Muscle layer of colon (tissue), 2 donors: ENCODE results near the gene CYP1A1.
"Not testable (repeated sequence)": the region's sequence is repeated elsewhere in the genome, so short reads cannot be mapped to it uniquely, and the experiment has no call there.

Experiments used
- H3K27ac ChIP-seq: one replicate; pipeline ENCODE4 v1.7.0; 2013; ENCODE audit warnings: low read depth, mild to moderate bottlenecking, low read length, moderate library complexity
- H3K27me3 ChIP-seq, 2 donors: one replicate each; pipeline ENCODE4 v1.7.0; 2013; ENCODE audit warnings: low read length in 2 of 2, mild to moderate bottlenecking in 2 of 2; ENCODE audit not compliant: insufficient read depth in 2 of 2, control insufficient read depth in 1 of 2
- H3K36me3 ChIP-seq: one replicate; pipeline ENCODE4 v1.7.0; 2013; ENCODE audit warnings: mild to moderate bottlenecking, low read length; ENCODE audit not compliant: insufficient read depth
- H3K4me1 ChIP-seq: one replicate; pipeline ENCODE4 v1.7.0; 2013; ENCODE audit warnings: mild to moderate bottlenecking, low read length; ENCODE audit not compliant: insufficient read depth
- H3K4me3 ChIP-seq, 2 donors: one replicate each; pipeline ENCODE4 v1.7.0; 2013; ENCODE audit warnings: low read length in 2 of 2, low read depth in 1 of 2, mild to moderate bottlenecking in 1 of 2, moderate library complexity in 1 of 2
- H3K9ac ChIP-seq: one replicate; pipeline ENCODE4 v1.7.0; 2013; ENCODE audit warnings: low read length
- H3K9me3 ChIP-seq: one replicate; pipeline ENCODE4 v1.7.0; 2013; ENCODE audit warnings: mild to moderate bottlenecking, low read length
- donor health status: abdominal sarcoma.
- donor health status: Adenocarcinoma of cecum.

The CYP1A1 gene

GRCh38 chr15:74732846-74733245, 7.5 kb upstream of the CYP1A1 start:
- Histone ChIP-seq H3K4me1 (no peaks in the 10 kb centered on the region), H3K9me3 (no peaks in the 10 kb centered on the region), H3K4me3 (no peak overlapping the region), H3K36me3 (no peaks in the 10 kb centered on the region), H3K27ac (no peak overlapping the region), H3K9ac (no peak overlapping the region), H3K27me3 (peaks cover 9 to 28% of the 10 kb centered on the region in 2 donors)

DNA sequence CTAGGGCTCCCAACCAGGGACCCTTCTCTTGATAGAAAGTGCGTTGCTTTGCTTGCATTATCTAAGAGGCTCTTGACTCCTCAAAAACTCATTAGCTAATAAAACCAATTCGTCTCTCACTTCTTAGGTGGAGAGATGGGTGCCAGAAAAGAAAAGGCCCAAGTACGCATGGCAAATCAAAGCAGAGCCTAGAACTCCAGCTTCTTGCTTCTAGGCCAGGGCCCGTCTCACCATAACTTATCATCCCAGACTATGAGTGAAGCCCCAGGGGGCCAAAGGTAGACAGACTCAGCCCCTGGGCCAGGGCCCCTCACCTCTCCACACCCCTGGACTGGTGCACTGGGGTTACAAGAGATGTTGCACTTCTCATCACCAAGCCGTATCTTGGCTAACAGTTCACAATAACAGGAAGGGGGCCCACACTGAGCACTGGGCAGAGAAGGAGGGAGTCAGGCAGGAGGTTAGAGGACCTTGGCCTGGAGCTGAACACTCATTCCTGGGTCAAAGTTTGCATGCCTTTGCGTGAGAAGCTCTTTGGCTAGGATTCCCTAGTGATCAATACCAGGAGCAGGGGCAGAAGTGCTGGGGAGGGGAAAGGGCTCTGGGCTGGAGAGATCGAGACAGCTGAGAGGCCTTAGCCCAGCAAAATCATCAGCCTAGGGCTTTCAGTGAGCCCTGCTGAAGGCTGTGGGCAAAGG, 5.4 kb upstream of the CYP1A1 start:
- no peaks in the 10 kb centered on the region for H3K36me3 ChIP-seq
- no peak overlapping the region for H3K4me3 ChIP-seq
- H3K9ac ChIP-seq, result no peak overlapping the region
- H3K27ac ChIP-seq, result no peak overlapping the region
- peaks cover 7% of the 10 kb centered on the region for H3K4me1 ChIP-seq
- H3K9me3 ChIP-seq, result no peaks in the 10 kb centered on the region
- H3K27me3 ChIP-seq, result peaks cover 9 to 34% of the 10 kb centered on the region in 2 donors

DNA sequence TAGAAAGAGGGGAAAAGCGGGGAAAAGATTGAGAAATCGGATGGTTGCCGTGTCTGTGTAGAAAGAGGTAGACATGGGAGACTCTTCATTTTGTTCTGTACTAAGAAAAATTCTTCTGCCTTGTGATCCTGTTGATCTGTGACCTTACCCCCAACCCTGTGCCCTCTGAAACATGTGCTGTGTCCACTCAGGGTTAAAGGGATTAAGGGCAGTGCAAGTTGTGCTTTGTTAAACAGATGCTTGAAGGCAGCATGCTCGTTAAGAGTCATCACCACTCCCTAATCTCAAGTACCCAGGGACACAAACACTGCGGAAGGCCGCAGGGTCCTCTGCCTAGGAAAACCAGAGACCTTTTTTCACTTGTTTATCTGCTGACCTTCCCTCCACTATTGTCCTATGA, 4.0 kb upstream of the CYP1A1 start:
- not testable (repeated sequence) for H3K4me3 ChIP-seq, H3K9me3 ChIP-seq, H3K27ac ChIP-seq, H3K36me3 ChIP-seq, H3K4me1 ChIP-seq, H3K9ac ChIP-seq
- peaks cover 9 to 34% of the 10 kb centered on the region in 2 donors for H3K27me3 ChIP-seq

GRCh38 chr15:74728699-74729098, 3.4 kb upstream of the CYP1A1 start:
- H3K36me3 ChIP-seq, H3K9ac ChIP-seq, H3K27ac ChIP-seq, H3K4me3 ChIP-seq, H3K9me3 ChIP-seq, H3K4me1 ChIP-seq: not testable (repeated sequence)
- H3K27me3 ChIP-seq, result peaks cover 9 to 34% of the 10 kb centered on the region in 2 donors

GRCh38 chr15:74727727-74728126, 2.4 kb upstream of the CYP1A1 start:
- Histone ChIP-seq H3K9me3 (no peaks in the 10 kb centered on the region), H3K4me3 (no peak overlapping the region), H3K27ac (no peak overlapping the region), H3K9ac (no peak overlapping the region), H3K27me3 (peaks cover 9 to 34% of the 10 kb centered on the region in 2 donors), H3K36me3 (no peaks in the 10 kb centered on the region), H3K4me1 (peaks cover 7% of the 10 kb centered on the region)

DNA sequence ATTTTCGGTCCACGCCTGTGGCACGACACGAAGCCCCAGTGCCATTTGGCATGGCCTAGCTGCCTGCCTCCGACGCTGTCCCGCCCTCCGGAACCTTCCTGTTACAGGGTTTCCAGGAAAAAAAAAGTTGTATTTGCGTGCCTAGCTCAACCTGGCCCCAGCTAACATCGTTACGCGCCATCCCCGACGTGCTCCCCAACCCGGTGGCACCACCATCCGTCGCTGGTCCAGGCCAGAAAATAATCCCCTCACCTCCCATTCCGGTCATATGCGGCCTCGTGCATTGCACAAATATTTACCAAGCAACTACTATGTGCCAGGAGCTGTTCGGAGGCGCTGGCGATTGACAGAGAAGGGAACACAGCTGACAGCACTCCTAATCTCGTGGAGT, 1.4 kb upstream of the CYP1A1 start:
- H3K9ac ChIP-seq, result no peak overlapping the region
- H3K9me3 ChIP-seq, result no peaks in the 10 kb centered on the region
- H3K27me3 ChIP-seq, result peaks cover 9 to 30% of the 10 kb centered on the region in 2 donors
- no peak overlapping the region for H3K27ac ChIP-seq
- H3K36me3 ChIP-seq, result no peaks in the 10 kb centered on the region
- H3K4me1 ChIP-seq, result peaks cover 7% of the 10 kb centered on the region
- H3K4me3 ChIP-seq, result peak overlapping the region in 1 of 2 donors; percentile 63

DNA sequence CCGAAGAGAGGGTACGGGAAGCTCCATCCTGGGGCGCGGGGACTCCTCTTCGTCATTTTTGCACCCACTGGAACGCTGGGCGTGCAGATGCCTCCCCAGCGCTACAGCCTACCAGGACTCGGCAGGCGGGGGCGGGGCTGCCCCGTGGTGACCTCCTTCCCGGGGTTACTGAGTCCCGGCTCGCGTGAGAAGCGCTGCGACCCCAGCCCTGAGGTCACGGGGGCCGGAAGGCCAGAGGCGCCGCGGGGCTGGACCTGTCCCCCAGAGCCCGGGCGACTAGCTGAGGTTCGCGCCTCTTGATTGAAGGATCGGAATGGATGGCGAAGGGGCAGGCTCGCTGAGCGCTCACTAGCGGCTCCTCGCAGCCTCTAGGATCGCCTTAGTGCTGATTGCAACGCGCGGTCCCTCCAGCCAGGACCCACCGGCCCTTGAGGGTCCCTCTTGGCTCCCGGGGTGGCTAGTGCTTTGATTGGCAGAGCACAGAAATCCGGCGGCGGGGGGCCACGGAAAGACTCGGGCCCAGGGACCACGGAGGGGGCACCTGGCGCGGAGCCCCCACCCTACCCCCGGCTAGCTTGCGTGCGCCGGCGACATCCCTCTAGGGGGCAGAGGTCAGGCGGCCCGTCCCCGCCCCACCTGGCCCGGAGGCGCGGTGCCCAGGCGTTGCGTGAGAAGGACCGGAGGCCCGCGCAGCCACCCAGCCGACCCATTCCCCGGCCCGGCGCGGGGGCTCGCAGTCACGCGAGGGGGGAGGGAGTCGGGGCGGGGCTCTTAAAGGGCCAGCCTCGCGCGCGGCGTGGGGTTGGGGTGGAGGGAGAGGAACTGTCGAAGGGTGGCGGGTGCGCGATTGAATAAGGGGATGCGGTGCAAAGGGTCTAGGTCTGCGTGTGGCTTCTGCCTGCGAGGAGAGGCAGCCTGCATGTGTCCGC, 781 bp upstream of the CYP1A1 start:
- H3K4me1 ChIP-seq, result peaks cover 7% of the 10 kb centered on the region
- H3K27me3 ChIP-seq, result peaks cover 3 to 23% of the 10 kb centered on the region in 2 donors
- H3K4me3 ChIP-seq, result peak overlapping the region; percentile 63 to 70
- no peaks in the 10 kb centered on the region for H3K36me3 ChIP-seq
- no peak overlapping the region for H3K9ac ChIP-seq
- no peaks in the 10 kb centered on the region for H3K9me3 ChIP-seq
- H3K27ac ChIP-seq, result no peak overlapping the region

DNA sequence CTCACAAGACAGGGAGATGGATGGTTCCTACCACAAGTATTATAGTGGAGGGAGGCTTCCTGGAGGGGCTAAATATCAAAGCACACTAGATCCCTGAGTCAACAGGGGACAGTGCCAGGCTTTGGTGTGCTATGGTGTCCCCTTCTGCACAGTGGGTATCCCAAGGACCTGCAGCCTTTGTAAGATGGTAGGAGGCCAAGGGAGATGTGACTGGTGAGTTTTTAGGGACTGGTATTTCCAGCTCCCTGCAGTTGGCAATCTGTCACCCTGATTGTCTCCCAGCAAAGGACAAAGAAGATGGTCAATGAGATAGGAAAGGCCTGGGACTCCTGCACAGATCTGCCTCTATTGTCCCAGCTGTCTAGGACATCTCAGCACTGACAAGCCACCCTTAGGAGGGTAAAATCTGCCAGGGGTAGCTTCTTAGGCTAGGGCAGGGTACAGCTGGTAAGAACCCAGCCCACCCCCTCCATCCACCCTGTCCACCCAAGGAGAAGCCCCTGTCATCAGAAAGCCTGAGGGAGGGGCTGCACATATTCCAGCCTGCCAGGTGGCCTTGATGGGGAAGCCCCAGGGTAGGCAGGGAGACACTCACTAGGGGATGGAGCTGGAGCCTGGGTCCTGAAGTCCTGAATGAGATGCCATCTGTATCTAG, 631 bp downstream of the CYP1A1 start:
- Histone ChIP-seq H3K4me3 (no peak overlapping the region), H3K27me3 (peaks cover 0 to 9% of the 10 kb centered on the region in 2 donors), H3K27ac (no peak overlapping the region), H3K9me3 (no peaks in the 10 kb centered on the region), H3K9ac (no peak overlapping the region), H3K36me3 (no peaks in the 10 kb centered on the region), H3K4me1 (peaks cover 7% of the 10 kb centered on the region)

DNA sequence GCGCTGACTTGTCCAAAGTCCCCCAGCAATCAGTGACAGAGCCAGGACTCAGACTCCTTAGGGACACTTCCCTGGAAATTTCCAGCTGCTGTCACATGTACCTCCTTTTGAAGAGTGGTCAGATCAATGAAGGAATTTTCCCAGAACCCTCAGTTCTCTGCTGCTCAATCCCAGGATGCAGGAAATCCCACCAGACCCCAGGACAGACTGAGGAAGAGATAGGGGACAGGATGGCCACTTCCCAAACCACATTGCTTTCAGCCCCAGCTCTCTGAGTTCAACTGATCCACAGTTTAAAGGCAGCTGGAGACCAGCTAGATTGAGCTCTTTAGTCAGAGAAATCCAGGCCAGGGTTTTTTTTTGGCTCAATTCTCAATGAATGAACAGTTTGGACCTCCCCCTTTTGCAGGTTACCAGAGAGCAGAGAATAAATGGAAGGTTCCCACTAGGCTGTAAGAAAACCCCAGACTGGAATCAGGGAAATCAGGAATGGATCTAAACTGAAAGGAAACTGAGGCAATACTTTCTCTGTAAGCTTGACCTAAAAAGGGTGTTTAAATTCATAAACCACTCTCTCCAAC, 1.5 kb downstream of the CYP1A1 start:
- no peak overlapping the region for H3K4me3 ChIP-seq
- H3K9me3 ChIP-seq, result no peaks in the 10 kb centered on the region
- no peaks in the 10 kb centered on the region for H3K36me3 ChIP-seq
- H3K27me3 ChIP-seq, result peaks cover 0 to 9% of the 10 kb centered on the region in 2 donors
- H3K9ac ChIP-seq, result no peak overlapping the region
- peaks cover 7% of the 10 kb centered on the region for H3K4me1 ChIP-seq
- H3K27ac ChIP-seq, result no peak overlapping the region

GRCh38 chr15:74723187-74723586, 2.1 kb downstream of the CYP1A1 start:
- H3K27me3 ChIP-seq, result peaks cover 0 to 9% of the 10 kb centered on the region in 2 donors
- no peaks in the 10 kb centered on the region for H3K36me3 ChIP-seq
- H3K4me1 ChIP-seq, result peaks cover 7% of the 10 kb centered on the region
- no peak overlapping the region for H3K9ac ChIP-seq
- H3K27ac ChIP-seq, result no peak overlapping the region
- H3K9me3 ChIP-seq, result no peaks in the 10 kb centered on the region
- H3K4me3 ChIP-seq, result no peak overlapping the region

GRCh38 chr15:74722591-74722990, 2.7 kb downstream of the CYP1A1 start:
- H3K4me3 ChIP-seq, result no peak overlapping the region

More at GRCh38 chr15:74722591-74722990, 2.7 kb downstream of the CYP1A1 start:
- peaks cover 7% of the 10 kb centered on the region for H3K4me1 ChIP-seq
- no peak overlapping the region for H3K27ac ChIP-seq
- H3K9me3 ChIP-seq, result no peaks in the 10 kb centered on the region
- no peak overlapping the region for H3K9ac ChIP-seq
- H3K36me3 ChIP-seq, result no peaks in the 10 kb centered on the region
- peaks cover 0 to 4% of the 10 kb centered on the region in 2 donors for H3K27me3 ChIP-seq
